GM21528 (cell line): ENCODE measurements around the gene C9.
"Not testable (repeated sequence)": the region's sequence is repeated elsewhere in the genome, so short reads cannot be mapped to it uniquely, and the experiment has no call there.

Experiments used
- ATAC-seq: cut with Tn5 transposase; IDR thresholded peaks from one replicate; pipeline ENCODE4 v1.9.1; 2021; ENCODE audit warnings: mild to moderate bottlenecking, moderate library complexity; ENCODE audit not compliant: unreplicated experiment, low FRiP score

Gene C9

DNA sequence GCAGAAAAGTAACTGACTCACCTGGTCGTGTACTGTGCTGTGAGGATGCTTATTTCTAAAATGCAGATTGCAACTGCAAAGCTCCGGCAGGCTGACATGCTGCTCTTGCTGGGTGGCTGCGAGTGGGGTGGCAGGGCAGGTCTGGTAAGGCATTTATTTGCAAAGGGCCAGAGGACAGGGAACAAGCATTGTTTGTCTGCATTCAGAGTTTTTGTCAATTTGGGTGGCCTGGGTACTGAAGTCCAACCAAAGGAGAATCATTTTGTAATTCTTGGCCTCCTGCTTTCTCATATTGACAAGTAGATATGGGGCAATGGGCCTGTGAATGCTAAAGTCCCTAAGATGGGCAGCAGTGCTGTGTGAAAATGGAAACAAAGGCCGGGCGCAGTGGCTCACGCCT is at the start of gene C9:
Gene C9, minus strand, starts transcription at position 129 of the 400 bp plus-strand sequence. Its CDS starts 31 bp downstream, at position 98.
- no peak for ATAC-seq

DNA sequence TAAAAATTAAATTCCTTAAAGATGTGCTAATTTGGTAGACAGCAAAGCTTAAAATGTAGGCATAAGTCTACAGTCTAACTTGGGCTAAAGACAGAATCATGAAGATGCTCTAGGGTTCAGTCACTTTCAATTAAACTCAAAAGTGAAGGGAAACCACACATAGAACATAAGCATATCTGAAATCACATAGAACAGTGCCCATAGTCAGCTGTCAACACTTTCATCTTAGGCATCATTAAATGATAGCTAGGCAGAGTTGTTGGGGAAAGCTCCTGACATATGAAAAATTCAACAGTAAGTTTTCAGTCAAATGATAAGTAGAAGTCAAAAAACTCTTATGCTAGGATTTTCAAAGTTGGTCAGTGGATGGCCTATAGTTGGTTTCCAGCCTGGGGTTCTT is 49.5 kb upstream of the C9 start:
- ATAC-seq, result no peak

DNA sequence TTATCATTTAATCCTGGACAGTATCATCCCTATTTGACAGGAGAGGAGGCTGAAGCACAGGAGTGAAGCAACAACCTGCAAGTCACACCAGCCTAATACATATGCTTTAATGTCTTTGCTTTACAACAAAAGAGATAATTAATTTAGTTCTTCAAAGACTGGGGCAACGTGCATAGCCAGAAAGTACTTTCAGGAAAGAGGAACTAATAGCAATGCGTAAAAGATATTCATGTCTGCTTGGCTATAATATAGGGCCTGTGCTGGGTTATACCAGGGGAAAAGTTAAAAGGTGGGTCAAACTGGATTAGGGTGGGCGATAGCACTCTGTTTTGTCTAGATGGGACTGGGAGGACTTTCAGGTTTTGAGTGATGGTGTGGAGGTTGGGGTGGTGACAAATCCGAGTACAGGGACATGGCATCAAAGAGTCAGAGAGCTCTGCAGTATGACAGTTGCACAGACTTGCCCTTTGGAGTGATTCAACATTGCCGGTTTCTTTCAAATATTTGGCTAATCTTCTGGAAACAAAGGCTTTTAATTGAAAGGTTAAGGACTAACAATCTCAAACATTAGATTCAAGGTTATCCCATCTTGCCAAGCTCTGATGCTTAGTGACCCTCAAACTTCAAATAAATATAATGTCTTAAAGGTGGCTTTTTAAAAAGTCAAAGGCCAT is 48.6 kb upstream of the C9 start:
- no peak for ATAC-seq

DNA sequence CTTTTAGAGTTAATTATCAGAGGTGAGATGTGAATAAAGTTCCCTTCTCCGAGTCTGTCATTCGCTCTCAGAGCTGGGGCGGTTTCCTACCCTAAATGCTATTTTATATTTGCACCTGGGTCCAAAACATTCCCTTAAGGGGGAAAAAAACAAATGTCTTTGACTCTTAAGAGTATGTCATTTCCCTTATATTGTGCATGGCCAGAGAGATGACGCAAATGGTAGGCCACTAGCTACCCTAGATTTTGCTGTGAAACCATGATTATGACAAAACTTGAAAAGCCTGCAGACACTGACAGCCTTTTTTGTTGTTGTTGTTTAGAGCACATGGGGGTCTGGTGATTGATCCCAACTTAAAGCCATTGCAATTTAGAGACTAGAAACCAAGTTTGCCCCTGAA is 47.7 kb upstream of the C9 start:
- ATAC-seq, result no peak

DNA sequence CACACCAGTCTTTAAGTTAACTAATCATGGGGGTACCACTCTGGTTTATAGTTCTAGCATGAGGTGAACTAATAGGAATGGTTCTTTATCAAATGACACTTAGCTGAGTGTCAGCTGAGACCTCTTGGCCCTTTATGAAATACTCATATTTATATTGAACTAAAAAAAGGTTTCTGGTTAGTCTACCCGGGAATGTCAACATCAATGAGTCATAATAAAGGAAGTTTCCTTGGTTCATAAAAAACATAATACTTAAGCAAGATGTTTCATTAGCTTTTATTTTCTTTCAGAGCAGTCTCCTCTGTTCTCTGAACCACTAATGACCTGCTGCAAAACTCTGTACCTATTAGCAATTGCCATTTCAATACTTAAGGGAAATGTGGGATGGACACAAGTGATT is 46.8 kb upstream of the C9 start:
- ATAC-seq, result no peak

DNA sequence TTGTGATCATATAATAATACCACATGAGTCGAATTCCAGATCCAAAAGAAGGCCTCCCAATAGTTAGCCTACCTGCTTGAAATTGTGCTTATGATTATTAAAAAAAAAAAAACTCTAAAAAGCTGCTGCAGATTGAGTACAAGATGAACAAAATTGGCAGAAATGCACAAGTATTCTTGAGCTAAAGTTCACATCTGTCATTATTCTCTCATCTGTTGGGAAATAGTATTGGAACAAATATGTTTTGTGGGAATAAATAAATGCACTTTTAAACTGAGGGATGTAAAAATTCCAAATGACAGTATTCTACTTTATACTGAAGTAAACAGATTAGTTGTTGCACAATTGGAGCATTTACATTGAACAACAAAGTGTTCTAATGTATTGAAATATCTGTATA is 44.7 kb upstream of the C9 start:
- no peak for ATAC-seq

DNA sequence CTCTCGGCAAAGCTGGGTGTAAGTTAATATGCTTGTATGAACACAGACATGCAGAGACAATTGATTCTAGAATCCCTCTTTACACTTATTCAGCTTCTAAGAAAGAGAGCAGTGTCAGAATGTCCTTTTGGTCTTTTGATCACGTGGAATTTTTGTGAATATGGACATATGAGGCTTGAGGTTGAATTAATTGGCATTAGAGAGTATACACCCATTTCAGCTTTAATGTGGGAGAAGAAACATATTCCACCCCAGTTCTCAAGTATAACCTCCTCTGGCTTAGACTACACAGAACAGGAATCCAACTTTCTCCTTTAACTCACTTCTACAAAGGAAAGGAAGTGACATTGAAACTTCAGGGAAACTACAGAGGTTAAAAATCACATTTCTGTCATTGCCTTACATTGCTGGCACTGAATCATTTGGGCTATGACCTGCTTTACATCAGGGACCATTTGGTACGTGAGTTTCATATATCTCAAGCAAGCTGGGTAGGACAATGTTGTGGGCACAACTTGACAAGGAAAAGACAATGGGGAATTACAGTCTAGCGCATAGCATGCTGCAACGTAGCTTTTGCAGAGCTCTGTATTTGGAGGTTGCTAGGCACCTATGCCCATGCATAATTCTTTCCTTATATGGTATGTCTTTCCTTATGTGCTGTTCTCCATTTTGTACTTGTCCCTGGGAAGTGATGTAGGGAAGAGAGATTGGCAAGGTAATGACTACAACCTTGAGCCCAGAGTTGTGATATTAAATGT is 41.0 kb upstream of the C9 start:
- ATAC-seq, result no peak

DNA sequence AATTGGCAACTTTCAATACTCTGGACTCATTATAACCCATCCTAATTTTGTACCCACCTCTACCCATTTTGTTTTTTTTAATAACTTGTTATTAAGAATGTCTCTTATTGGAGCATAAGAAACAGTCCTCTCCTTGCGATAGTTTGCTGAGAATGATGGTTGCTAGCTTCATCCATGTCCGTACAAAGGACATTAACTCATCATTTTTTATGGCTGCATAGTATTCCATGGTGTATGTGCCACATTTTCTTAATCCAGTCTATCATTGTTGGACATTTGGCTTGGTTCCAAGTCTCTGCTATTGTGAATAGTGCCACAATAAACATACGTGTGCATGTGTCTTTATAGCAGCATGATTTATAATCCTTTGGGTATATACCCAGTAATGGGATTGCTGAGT is 39.5 kb upstream of the C9 start:
- not testable (repeated sequence) for ATAC-seq

DNA sequence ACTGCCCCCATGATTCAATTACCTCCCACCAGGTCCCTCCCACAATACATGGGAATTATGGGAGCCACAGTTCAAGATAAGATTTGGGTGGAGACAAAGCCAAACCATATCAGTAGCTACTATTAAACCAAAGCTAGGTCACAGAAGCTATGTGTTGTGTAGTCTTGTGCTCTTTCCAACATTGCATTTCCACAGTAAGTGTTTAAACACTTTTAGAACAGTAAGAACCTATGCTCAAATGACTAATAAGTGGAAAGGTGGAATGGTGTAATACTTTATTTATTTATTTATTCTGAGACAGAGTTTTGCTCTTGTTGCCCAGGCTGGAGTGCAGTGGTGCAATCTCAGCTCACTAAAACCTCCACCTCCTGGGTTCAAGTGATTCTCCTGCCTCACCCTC is 37.8 kb upstream of the C9 start:
- not testable (repeated sequence) for ATAC-seq

DNA sequence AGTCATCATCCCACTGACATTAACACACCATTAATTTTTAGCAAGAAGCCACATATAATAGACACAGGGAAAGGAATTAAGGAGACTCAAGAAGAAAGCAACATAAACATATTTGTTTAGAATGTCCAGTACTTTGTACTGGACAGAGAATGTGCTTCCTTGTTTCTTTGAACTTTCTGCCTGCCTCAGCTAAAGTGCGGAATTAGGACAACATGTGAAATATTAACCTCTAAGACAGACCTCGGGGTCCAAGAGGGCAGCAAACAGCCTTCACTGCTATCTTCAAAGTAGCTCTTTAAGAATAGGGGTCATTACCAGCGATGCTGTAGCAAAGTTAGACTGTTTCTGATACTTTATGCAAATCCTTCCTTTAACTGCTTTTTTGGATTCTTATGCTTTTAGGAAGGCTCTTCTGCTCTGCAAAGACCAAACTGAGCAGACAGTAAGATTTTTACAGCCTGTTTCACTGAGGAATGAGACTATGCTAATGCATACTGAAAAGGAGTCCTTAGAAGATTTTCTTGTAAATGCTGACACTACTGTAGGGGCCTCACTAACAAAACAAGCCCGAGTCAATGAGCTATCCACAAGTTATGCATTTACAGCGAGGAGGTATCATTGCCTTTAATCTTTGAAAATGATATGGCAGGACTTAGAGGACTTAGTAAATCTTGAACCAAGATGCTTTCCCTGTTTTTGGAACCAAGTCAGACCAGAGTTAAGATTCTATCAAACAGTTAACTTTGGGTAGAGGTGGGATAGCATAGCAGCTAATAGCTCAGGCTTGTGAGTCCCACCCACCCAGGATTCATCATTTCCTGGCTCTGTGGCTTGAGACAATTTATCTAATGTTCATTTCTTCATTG is 36.7 kb upstream of the C9 start:
- no peak for ATAC-seq

DNA sequence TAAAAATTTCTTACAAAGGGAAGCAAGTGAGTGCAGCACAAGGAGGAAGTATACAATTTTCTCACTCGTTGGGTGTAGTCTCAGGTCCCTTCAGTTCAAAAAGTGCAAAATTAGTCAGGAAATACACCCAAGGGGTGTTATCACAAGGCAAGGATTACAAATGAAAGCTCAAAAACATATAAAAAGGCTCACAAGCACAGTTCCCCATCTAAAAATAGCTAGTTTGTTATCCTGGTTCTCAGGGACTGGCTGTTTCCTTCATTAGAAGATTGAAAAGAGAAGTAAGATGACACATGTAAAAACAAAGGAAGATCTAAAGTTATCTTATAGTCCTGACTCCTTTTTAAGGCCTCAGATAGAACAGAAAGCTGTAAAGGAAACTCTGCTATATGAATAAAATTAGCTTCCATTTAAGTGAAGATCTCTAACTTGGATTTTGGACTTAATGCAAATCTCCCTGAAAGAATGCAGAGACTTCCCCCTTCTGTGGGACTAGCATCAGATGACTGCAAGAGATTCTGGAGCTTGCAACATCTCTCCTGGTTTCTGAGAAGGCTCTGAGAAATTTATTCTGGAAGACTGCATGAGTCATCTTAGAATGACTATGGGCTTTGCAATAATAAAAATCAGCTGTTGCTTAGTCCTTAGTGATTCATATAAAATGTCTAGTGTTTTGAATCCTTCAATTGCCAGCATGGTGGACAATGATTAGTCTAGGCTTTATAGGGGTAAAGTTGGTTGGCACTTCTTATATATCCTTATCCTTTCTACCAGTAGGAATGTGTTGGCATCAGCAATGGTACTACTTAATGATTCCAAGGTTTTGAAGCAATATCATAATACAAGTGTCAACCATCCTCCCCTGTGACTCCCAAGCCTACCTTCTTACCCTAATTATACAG is 35.1 kb upstream of the C9 start:
- ATAC-seq, result no peak

DNA sequence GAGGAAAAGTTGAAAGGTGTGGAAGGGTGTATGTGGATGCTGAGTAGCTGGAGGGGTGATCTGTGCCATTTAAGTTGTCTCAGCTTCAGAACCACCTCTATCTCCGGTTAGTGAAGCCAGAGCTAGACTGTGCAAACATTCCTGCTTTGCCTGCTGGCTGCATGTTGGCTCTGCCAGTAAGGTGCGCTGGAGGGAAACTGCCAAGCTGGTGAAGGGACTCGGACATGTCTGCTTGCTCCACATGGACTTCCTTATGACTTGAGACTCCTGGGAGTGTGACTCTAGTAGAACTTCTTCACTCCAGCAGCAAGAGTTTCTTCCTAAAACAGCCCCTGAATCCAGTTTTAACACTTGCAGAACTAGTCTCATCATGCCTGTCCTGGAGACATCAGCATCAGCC is 32.5 kb upstream of the C9 start:
- ATAC-seq, result no peak

DNA sequence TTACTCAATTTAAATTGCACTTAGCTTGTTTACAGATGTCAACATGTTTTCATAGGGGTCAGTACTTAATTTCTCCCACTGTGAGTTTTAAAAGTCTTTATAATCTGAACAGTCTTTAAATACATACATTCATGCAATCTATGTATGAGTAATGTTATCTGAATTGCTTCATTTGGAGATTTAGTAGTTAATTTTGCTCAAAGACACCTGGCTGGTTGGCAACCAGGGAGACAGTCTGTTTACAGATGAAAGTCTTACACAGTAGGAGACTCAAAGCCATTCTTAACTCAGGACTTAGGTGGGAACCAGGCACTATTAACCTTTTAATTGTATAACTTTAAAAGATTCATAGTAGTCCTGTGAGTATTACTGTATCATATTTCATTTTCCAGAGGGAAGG is 31.2 kb upstream of the C9 start:
- no peak for ATAC-seq

DNA sequence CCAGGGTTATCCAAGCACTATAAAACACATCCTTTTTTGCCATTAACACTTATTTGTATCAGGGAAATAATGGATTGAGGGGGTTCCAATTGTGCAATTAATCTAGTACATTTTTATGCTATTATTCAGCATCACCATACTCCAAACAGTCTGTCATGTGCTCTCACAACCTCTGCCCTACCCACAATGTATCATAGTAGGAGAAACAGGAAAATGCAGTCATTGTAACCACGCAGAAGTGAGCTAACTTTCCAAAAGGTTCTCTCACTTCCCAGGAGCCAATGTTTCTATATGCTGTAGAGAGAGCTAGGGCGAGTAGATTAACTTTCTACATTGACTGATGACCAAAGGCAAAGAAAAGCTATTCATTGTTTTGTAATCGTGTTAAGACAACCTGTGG is 30.7 kb upstream of the C9 start:
- no peak for ATAC-seq

DNA sequence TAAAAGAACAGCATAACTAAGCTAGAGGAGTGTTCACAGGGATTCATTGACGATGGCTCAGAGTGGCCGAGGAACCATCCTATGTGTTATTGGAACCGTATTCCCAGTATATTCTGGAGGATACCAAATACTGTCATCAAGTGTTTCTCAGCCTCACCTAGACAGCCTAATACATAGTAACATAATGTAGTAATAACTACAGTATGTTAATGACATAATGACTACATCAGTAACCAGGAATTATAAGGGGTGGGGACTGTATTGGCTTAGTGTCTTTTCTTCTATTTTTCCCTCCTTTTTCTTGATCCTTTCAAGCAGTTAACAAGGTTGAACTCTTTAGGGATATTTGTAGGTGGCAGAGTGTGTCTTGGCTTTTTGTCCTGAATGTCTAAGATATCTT is 26.6 kb upstream of the C9 start:
- ATAC-seq, result no peak

DNA sequence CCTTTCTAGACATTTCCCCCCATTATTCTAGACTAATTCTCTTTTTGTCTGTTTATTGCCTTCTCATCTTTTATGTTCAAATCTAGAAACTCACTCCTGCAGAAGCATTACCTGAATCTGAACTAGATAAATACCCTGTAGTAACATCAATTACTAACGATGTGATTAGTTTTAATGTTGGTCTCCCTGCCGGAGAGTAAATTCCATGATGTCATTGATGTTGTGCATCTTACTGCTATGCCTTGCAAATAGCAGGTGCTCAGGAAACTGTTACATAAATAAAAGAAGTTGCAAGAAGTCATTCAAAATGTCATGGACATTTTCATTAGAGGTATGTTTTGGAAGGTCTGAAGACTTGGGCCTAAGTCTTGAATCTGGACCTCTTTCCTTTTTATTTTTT is 23.0 kb upstream of the C9 start:
- ATAC-seq, result no peak

DNA sequence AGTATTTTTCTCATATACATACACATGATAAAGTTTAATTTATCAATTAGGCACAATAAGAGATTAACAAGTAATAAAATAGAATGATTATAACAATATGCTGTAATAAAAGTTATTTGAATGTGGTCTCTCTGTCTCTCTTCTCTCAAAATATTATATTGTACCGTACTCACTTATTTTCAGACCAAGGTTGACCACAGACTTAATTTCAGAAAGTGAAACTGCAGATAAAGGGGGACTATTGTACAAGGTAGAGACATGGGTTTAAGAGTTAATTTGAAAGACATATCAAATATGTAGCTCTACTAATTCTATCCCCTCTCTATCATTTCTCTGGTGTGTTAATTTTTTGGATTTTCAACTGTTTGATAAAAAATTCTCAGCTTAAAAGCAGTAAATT is 20.0 kb upstream of the C9 start:
- no peak for ATAC-seq

DNA sequence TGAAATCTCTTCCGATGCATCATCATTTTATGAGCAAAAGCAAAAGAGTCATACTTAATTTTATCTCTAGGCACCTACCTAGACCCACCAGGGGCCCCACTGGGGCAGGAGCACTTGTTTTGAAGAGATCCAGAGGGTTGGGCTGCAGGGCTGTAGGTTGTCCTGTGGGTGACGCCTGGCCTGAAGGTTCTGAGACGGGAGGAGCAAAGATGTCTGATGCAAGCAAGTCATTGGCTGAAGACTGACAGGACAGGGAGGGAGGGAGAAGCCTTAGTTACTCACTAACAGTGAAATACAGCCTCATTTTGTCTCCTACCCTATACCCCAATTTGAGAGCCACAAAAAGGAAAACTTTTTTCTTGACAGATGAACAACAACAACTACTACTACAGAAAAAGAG is 17.1 kb upstream of the C9 start:
- ATAC-seq, result no peak

DNA sequence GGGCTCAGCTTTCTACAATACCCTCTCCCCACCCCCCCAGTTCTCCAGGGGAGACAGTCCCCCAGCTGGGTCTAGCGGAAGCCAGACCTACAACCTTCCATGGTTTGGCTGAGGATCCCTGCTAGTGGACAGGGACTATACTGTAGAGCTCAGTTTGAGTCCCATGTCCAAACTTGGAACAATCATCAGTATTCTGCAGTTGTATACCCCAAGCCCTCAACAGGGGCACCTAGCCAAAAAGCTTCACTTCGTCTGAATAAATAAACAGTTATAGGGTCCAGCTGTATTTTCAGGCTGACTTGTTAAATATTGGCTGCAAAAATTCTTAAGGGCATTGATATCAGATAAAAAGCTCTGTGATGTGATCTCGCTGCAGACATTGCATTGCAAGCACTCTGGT is 15.4 kb upstream of the C9 start:
- ATAC-seq, result no peak

DNA sequence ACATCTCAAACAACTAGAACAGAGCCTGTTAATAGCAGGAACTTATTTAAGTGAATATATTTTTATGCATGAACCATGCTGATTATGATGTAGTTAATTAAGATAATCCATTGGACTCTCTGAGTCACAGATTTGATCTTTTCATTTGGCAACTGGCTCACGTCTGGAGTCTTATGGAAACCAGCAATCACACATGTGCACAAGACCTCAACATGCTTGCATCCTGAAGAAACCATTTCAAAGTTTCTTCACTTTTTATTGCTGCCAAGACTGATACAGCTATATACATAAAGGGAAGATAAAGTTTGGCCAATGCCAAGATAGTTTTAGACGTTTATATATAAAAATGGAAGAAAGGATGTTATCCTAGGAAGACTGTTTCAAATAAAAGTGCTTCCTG is 13.3 kb upstream of the C9 start:
- ATAC-seq, result no peak
